NK-92 treated with Interleukin-12 subunit alpha and Interleukin-12 subunit beta, amount 100 ng/mL, for 24 hours (cell line): ENCODE measurements around the gene EGLN2.
"Not testable (repeated sequence)": the region's sequence is repeated elsewhere in the genome, so short reads cannot be mapped to it uniquely, and the experiment has no call there.

Source experiments
- DNase-seq: peaks from one replicate; lab custom pipeline; 2025; lab: John Stamatoyannopoulos, UW

The EGLN2 gene

DNA sequence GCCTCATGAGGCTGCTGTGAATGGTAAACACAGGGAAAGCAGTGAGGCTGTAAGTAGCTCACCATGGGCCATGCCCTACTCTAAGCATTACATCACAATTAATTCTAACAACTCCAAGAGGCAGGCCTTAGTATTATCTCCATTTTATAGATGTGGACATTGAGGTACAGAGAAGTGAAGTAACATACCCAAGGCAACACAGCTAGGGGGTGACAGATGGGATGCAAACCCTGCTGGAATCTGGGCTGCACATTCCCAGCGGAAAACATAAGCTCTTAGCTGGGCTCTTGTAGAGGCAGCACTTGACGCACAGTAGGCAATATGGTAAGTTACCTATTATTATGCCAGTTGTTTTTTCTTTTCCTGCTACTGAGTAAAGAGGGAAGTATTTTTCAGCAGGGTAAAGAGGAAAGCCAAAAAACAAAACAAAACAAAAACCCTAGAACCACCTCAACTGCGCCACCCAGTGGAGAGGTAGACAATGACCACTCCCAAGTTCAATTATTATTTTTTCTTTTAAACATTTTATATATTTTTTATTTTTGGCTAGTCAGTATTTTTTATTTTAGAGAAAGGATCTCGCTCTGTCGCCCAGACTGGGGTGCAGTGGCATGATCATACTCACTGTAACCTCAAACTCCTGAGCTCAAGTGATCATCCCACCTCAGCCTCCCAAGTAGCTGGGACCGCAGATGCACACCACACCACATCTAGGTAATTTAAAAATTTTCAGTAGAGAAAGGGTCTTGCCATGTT is 20.7 kb downstream of the EGLN2 start:
- DNase-seq = not testable (repeated sequence)

DNA sequence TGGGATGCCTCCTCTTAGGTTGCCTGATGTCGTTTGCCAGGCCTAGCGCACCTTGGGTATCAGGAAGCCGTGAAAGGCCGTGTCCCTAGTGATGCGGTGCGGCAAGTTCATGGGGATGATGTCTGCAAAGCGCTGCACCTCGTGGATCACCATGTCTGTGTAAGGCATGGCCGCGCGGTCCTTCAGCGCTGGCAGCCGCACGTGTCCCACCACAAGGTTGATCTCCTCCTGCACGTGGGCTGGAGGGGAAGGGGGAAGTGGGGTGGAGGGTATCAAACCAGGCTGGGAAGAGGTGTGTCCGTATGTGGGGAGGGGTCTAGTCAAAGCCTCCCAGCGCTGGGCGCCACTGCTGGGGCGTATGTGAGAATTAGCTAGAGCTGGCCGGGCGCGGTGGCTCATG is 23.2 kb downstream of the EGLN2 start:
- DNase-seq = no peak

DNA sequence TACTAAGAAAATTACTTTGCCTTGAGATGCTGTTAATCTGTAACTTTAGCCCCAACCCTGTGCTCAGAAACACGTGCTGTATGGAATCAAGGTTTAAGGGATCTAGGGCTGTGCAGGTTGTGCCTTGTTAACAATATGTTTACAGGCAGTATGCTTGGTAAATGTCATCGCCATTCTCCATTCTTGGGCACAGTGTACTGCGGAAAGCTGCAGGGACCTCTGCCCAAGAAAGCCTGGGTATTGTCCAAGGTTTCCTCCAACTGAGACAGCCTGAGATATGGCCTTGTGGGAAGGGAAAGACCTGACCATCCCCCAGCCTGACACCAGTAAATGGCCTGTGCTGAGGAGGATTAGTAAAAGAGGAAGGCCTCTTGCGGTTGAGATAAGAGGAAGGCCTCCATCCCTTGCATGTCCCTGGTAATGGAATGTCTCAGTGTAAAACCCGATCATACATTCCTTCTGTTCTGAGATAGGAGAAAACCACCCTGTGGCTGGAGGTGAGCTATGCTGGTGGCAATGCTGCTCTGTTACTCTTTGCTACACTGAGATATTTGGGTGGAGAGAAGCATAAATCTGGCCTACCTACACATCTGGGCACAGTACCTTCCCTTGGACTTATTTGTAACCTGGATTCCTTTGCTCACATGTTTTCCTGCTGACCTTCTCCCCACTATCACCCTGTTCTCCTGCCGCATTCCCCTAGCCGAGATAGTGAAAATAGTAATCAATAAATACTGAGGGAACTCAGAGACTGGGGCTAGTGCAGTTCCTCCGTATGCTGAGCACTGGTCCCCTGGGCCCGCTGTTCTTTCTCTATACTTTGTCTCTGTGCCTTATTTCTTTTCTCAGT is 23.9 kb downstream of the EGLN2 start:
- not testable (repeated sequence) for DNase-seq

DNA sequence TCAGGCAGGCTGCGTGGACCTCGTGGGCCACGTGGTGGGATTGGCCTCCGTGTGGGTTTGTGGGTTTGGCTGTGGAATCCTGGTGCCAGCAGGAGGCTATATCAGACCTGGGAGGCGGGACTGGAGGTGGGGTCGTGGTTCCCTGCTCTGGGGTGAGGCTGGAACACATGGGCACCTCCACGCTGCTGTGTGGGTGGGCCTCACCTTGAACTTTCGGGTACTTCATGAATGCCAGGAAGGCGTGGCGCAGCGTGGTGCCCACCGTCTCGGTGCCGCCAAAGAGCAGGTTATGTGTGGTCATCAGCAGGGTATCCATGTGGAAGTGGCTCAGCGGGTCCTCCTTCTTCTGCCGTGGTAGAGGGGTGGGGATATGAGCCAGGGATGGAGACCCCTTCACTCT is 25.9 kb downstream of the EGLN2 start:
- not testable (repeated sequence) for DNase-seq

DNA sequence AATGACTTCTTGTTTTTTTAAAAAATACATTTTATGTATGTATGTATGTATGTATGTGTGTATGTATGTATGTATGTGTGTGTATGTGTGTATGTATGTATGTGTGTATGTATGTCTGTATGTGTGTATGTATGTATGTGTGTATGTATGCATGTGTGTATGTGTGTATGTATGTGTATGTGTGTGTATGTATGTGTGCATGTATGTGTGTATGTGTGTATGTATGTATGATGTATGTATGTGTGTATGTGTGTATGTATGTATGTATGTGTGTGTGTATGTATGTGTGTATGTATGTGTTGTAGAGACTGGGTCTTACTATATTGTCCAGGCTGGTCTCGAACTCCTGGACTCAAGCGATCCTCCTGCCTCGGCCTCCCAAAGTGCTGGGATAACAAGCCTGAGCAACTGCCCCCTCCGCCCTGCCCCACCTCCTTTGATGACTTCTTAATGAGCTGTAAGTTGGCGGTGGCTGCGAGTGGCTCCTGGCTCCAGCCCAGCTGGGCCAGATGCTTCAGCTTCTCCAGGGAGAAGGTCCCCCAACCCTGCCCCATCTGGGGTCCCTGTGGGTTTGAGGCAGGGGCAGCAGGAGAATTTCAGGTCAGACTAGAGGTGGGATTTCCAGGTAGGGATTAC is 26.6 kb downstream of the EGLN2 start:
- DNase-seq = not testable (repeated sequence)

DNA sequence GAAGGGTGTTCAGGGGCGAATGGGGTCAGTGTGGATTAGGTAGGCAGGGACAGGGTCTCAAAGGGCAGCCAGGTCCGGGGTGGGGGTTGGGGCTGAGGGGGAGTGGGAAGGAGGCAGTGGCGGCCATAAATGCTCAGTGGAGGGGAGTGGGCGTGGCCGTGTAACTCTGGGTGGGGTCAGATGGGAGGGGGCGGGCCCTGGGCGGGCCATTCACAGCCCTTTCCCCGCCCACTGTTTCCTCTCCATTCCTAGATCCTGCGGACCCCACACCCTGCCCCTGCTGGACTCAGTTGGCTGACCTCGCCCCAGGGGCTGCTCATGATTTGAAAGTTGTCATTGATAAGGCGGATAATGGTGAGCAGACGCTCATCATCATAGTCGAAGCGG is 27.3 kb downstream of the EGLN2 start:
- DNase-seq = not testable (repeated sequence)

DNA sequence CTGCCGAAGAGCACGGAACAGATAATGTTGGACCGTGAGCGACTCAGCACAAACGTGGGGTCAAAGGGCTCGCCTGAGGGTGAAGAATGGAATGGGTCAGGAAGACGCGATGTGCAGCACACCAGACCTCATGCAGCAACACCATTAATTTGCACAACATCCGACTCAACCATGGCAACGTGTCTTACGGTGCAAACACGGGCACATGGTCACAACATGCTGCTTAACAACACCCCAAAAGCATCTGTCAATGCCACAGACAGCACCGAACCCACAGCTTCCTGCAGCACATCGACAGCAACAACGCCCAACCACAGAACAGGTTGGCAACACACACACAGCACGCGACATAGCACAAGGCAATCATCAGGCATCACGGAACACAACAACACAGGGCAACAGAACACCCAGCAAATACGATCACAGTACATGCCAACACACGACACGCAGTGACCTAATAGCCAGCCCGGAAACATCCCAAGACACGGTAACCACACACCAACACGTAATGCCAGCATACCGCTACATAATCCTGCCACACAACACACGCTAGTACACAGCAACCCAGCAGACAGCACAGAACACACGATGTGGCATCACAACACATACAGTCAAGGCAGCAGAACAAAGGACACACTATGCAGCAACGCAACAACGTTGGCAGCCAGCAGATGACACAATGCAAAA is 27.9 kb downstream of the EGLN2 start:
- DNase-seq = not testable (repeated sequence)

DNA sequence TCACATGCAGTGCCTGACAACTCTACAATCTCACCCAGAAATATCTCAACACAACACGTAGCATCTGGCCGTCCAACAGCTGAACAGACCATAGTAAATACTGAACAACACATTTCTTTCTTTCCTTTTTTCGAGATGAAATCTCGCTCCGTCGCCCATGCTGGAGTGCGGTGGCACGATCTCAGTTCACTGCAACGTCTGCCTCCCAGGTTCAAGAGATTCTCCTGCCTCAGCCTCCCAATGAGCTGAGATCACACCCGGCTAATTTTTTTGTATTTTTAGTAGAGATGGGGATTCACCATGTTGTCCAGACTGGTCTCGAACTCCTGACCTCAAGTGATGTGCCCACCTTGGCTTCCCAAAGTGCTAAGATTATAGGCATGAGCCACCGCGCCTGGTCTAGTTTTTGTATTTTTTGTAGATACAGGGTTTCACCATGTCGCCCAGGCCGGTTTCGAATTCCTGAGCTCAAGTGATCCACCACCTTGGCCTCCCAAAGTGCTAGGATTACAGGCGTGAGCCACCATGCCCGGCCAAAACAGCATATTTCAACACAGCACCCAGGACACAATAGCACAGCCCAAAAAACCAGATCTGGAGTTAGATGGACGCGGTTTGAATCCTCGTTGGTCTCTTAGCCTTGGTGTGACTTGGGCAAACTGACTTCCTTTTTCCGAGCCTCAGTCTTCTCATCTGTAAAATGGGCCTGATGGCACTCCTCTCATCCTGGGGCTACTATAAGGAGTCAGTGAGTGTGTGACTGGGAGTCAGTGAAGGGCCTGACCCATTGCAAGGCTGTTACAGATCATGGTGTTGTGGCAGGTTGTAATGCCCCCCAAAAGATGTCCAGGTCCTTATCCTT is 28.6 kb downstream of the EGLN2 start:
- no peak for DNase-seq

DNA sequence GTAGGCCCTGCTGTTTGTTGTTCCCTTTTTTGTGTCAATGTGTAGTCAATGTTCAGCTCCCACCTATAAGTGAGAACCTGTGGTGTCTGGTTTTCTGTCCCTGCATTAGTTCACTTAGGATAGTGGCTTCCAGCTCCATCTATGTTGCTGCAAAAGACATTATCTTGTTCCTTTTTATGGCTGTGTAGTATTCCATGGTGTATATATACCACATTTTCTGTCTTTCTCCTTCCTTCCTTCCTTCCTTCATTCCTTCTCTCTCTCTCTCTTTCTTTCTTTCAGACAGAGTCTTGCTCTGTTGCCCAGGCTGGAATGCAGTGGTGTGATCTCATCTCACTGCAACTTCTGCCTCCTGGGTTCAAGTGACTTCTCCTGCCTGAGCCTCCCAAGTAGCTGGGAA is 30.2 kb downstream of the EGLN2 start:
- DNase-seq = no peak

DNA sequence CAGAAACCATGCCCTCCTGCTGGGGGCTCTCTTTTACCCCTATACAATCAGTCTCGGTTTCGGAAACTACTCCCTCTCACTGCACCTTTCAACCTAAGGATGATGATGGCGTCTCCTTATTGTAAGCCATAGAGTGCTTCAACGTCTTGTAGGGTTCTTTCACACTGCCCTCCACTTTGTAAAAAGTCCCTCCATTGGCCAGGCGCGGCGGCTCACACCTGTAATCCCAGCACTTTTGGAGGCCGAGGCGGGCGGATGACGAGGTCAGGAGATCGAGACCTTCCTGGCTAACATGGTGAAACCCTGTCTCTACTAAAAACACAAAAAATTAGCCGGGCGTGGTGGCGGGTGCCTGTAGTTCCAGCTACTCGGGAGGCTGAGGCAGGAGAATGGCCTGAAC is 31.8 kb downstream of the EGLN2 start:
- DNase-seq = not testable (repeated sequence)

DNA sequence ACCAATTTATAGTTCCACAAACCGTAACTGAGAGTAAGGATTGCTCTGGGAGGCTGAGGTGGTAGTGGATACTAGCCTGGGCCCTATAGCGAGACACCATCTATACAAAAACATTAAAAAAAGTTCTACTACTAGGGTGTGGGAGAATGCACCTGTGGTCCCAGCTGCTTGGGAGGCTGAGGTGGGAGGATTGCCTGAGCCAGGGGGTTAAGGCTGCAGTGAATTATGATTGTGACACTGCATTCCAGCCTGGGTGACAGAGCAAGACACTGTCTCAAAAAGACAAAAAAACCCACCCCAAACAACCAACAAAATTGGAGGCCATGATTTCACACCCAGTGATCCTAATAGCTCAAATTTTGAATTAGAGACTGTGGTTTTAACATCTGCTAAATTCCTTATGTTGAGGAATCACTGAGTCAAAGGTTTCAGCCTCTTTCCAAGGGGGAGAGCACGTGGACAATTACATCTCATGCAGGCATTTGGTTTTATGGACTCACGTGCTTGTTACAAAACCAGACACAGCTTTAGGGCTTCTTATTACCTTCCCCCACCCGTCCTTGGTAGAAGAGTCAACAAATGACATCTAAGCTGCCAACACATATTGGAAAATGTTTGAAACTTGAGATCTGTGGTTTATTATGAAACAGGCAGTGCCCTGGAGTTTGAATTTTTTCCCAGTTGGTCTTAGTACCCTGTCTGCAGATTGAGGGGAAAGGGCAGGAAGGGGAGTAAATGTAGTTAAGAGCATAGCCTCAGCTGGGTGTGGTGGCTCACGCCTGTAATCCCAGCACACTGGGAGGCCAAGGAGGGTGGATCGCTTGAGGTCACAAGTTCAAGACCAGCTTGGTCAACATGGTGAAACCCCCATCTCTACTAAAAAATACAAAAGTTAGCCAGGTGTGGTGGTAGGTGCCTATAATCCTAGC is 32.8 kb downstream of the EGLN2 start:
- no peak for DNase-seq

DNA sequence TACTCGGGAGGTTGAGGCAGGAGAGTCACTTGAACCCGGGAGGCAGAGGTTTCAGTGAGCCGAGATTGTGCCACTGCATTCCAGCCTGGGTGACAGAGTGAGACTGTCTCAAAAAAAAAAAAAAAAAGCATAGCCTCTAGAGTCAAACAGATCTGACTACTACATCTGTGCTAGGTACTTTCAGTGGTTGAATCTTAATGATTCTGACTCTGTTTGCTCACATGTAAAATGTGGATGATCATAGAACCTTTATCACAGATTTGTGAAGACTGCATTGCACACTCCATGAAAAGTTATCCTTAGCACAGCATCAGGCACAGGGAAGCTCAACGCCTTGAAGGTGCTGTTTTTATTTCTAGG is 33.4 kb downstream of the EGLN2 start:
- DNase-seq = not testable (repeated sequence)

DNA sequence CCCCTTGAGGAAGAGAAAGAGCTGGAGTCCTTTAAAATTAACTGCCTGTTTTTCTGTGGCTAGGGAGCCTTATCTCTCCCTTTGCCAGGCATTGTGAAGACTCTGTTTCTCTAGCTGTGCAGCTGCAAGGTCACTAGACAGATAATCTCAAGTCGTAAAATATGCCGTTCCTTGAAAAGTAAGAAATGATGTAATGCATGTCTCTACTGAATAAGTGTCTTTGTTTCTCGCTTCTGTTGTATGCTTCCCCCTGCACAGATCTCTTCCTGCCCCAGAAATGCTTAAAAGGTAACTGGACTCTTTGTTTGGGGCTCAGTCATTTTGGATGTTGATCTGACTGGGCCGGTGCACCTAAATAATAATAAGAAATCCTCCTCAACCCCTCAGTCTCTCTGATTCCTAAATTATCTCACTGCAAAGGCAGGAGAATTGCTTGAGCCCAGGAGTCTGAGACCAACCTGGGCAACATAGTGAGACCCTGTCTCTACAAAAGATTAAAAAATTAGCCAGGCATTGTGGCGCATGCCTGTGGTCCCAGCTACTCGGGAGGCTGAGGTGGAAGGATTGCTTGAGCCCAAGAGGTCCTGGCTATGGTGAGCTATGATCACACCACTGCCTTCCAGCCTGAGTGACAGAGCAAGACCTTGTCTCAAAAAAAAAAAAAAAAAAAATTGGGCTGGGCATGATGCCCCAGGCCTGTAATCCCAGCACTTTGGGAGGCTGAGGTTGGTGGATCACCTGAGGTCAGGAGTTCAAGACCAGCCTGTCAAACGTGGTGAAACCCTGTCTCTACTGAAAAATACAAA is 34.9 kb downstream of the EGLN2 start:
- DNase-seq = not testable (repeated sequence)

DNA sequence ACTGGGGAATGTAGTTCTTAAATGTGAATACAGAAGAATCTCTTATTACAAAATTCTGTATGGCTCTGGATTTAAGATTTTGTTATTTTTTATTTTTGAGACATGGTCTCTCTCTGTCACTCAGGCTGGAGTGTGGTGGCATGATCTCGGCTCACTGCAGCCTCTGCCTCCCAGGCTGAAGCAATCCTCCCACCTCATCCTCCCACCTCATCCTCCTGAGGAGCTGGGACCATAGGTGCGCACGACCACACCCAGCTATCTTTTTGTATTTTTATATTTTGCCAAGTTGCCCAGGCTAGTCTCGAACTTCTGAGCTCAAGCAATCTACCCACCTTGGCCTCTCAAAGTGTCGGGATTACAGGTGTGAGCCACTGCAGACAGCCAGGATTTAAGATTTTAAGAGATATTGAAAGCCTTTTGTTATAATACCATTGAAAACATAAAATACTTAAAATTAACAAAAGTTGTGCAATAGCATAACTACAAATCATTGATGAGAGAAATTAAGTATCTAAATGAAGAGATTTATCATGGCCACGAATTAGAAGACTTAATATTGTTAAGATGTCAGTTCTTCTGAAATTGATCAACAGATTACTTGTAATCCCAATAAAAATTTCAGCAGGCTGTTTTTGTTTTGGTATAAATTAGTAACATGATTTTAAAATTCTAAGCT is 37.9 kb downstream of the EGLN2 start:
- DNase-seq = no peak

DNA sequence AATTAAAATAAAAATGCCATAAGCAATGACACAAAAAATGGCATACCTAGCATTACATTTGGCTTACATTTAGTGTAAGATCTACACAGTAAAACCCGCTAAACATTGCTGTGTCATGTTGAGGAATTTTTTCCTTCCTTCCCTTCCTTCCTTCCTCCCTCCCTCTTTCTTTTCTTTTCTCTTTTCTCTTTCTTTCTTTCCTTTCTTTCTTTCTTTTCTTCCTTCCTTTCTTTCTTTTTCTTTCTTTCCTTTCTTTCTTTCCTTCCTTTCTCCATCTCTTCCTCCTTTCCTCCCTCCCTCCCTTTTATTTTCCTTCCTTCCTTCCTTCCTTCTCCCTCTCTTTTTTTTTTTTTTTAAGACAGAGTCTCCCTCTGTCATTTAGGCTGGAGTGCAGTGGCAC is 39.5 kb downstream of the EGLN2 start:
- DNase-seq = not testable (repeated sequence)

DNA sequence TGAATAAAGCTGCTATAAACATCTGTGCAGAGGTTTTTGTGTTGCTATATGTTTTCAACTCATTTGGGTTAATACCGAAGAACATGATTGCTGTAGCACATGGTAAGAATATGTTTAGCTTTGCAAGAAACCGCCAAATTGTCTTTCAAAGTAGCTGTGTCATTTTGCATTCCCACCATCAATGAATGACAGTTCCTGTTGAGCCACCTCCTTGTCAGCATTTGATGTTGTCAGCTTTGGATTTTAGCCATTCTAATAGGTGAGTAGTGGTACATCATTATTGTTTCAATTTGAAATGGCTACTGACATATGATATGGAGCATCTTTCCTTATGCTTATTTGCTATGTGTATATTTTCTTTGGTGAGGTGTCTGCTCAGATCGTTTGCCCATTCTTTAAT is 43.0 kb downstream of the EGLN2 start:
- not testable (repeated sequence) for DNase-seq

DNA sequence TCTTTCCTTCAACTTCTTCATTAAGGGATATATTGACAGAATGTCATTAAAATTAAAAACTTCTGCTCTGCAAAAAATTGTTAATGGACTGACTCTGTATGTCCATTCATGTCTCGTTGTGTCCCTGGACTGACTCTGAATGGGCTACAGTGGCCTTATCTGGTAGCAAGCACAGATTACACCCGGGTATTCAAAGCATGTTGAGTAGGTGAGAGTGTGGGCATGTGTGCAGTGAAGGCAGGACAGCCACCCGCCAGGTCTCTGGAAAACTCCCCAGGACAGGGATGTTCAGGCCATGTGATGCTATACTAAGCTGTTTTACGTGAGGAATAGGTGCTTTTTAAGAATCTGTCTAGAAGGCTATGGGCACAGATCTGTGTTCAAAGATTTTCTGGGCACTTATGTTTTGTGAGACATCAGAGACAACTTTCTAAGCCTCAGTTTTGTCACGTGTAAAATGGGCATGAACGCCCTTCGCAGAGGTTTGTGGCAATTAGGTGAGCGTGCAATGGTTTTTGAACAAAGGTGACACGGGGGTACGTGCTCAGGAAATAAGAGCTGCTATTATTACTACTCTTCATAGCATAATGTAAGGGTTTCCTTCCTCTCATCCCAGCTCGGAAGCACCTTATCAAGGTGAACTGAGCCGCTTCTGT is 44.1 kb downstream of the EGLN2 start:
- DNase-seq = not testable (repeated sequence)

DNA sequence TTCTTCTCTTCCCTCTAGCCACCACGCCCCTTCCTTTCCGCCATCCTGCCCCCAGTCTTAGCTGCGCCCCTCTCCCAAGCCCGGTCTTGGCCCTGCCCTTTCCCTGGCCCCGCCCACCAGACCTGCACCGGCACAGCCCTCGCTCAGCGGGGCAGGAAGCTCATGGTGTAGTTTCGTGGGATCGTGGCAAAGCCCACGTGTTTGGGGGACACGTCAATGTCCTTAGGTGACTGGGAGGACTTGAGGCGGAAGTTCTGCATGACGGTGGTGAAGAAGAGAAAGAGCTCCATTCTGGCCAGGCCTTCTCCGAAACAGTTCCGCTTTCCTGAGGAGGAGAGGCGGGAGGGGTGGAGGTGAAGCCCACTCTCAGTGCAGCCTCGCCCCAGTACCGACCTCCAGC is 44.7 kb downstream of the EGLN2 start:
- DNase-seq = not testable (repeated sequence)
